HS-5 (cell line): ENCODE results near the gene KRTDAP.
"Not testable (repeated sequence)": the region's sequence is repeated elsewhere in the genome, so short reads cannot be mapped to it uniquely, and the experiment has no call there.

Experiments used
- DNase-seq: peaks from one replicate; pipeline ENCODE4 v3.0.0-alpha.2; 2012; ENCODE audit warnings: low read depth

Gene KRTDAP

GRCh38 chr19:35483089-35483488 is 7.2 kb downstream of the KRTDAP start:
- DNase-seq: no peak

GRCh38 chr19:35478794-35479677 is 11.2 kb downstream of the KRTDAP start:
- no peak for DNase-seq

- DNase-seq: no peak
These were observed 14.1 kb downstream of the KRTDAP start for GRCh38 chr19:35476149-35476548.

GRCh38 chr19:35474594-35474993 is 15.7 kb downstream of the KRTDAP start:
- not testable (repeated sequence) for DNase-seq

- DNase-seq: no peak
These were observed 16.2 kb downstream of the KRTDAP start for GRCh38 chr19:35474104-35474503.

GRCh38 chr19:35471946-35472345 is 18.3 kb downstream of the KRTDAP start:
- no peak for DNase-seq

GRCh38 chr19:35471075-35471474 is 19.2 kb downstream of the KRTDAP start:
- DNase-seq: not testable (repeated sequence)

- no peak for DNase-seq
These were observed 20.1 kb downstream of the KRTDAP start for GRCh38 chr19:35470128-35470527.

GRCh38 chr19:35468637-35469036 is 21.6 kb downstream of the KRTDAP start:
- DNase-seq: peak; percentile 5

GRCh38 chr19:35466259-35466658 is 24.0 kb downstream of the KRTDAP start:
- DNase-seq: no peak

GRCh38 chr19:35462956-35463355 is 27.3 kb downstream of the KRTDAP start:
- not testable (repeated sequence) for DNase-seq

GRCh38 chr19:35462476-35462953 is 27.7 kb downstream of the KRTDAP start:
- no peak for DNase-seq

GRCh38 chr19:35461788-35462187 is 28.5 kb downstream of the KRTDAP start:
- DNase-seq: not testable (repeated sequence)

GRCh38 chr19:35461060-35461459 is 29.2 kb downstream of the KRTDAP start:
- DNase-seq: no peak

GRCh38 chr19:35460608-35461007 is 29.7 kb downstream of the KRTDAP start:
- no peak for DNase-seq

- no peak for DNase-seq
These were observed 30.7 kb downstream of the KRTDAP start for GRCh38 chr19:35459414-35460082.

GRCh38 chr19:35458731-35459391 is 31.4 kb downstream of the KRTDAP start:
- DNase-seq: no peak

- no peak for DNase-seq
These were observed 32.1 kb downstream of the KRTDAP start for GRCh38 chr19:35458192-35458591.

GRCh38 chr19:35457173-35457572 is 33.1 kb downstream of the KRTDAP start:
- no peak for DNase-seq

- no peak for DNase-seq
These were observed 34.6 kb downstream of the KRTDAP start for GRCh38 chr19:35455616-35456201.

GRCh38 chr19:35454663-35455062 is 35.6 kb downstream of the KRTDAP start:
- DNase-seq: no peak
